IPS DF 19.7 (cell line): Measurements from ENCODE around the gene SLFNL1.

Experiments used
- DNase-seq: peaks from one replicate; pipeline ENCODE4 v3.0.0-alpha.2; 2013; ENCODE audit warnings: low read depth, low spot score

The SLFNL1 gene

GRCh38 chr1:40986956-40987355, 34.6 kb downstream of the SLFNL1 start:
- no peak for DNase-seq

- DNase-seq = no peak
Observed at GRCh38 chr1:40986328-40986783, 35.2 kb downstream of the SLFNL1 start.

GRCh38 chr1:40985875-40986274, 35.6 kb downstream of the SLFNL1 start:
- DNase-seq = no peak

- no peak for DNase-seq
Observed at GRCh38 chr1:40985161-40985560, 36.4 kb downstream of the SLFNL1 start.

GRCh38 chr1:40984531-40984930, 37.0 kb downstream of the SLFNL1 start:
- DNase-seq = no peak

- no peak for DNase-seq
Observed at GRCh38 chr1:40984066-40984465, 37.5 kb downstream of the SLFNL1 start.

- no peak for DNase-seq
Observed at GRCh38 chr1:40983286-40983685, 38.2 kb downstream of the SLFNL1 start.

GRCh38 chr1:40982721-40983120, 38.8 kb downstream of the SLFNL1 start:
- DNase-seq = no peak

GRCh38 chr1:40981691-40982448, 39.7 kb downstream of the SLFNL1 start:
- no peak for DNase-seq

- no peak for DNase-seq
Observed at GRCh38 chr1:40980453-40981121, 40.9 kb downstream of the SLFNL1 start.

- DNase-seq = no peak
Observed at GRCh38 chr1:40980068-40980452, 41.5 kb downstream of the SLFNL1 start.

- peak; percentile 74 for DNase-seq
Observed at GRCh38 chr1:40979241-40980067, 42.1 kb downstream of the SLFNL1 start, which contains the start of gene CTPS1. CTPS1 (plus strand) TSS chr1:40979696; CDS start chr1:40983291, 3,595 bp downstream.

- DNase-seq = no peak
Observed at GRCh38 chr1:40978886-40979240, 42.7 kb downstream of the SLFNL1 start.

GRCh38 chr1:40977716-40978115, 43.8 kb downstream of the SLFNL1 start:
- no peak for DNase-seq

- no peak for DNase-seq
Observed at GRCh38 chr1:40976952-40977690, 44.4 kb downstream of the SLFNL1 start.

- no peak for DNase-seq
Observed at GRCh38 chr1:40974945-40975344, 46.6 kb downstream of the SLFNL1 start.

GRCh38 chr1:40973912-40974311, 47.6 kb downstream of the SLFNL1 start:
- DNase-seq = no peak

- DNase-seq = no peak
Observed at GRCh38 chr1:40971966-40972365, 49.6 kb downstream of the SLFNL1 start.

GRCh38 chr1:40969445-40969844, 52.1 kb downstream of the SLFNL1 start:
- no peak for DNase-seq

- DNase-seq = no peak
Observed at GRCh38 chr1:40966417-40966816, 55.1 kb downstream of the SLFNL1 start.
